ENCODE data around the gene ALDOB. TPM values are rescaled to one million over a fixed set of nuclear protein-coding genes. Genes with fewer than 3 reads are reported as not detected.

The ALDOB gene
- total RNA-seq, 1 donor from 2014 or later = not detected

DNA sequence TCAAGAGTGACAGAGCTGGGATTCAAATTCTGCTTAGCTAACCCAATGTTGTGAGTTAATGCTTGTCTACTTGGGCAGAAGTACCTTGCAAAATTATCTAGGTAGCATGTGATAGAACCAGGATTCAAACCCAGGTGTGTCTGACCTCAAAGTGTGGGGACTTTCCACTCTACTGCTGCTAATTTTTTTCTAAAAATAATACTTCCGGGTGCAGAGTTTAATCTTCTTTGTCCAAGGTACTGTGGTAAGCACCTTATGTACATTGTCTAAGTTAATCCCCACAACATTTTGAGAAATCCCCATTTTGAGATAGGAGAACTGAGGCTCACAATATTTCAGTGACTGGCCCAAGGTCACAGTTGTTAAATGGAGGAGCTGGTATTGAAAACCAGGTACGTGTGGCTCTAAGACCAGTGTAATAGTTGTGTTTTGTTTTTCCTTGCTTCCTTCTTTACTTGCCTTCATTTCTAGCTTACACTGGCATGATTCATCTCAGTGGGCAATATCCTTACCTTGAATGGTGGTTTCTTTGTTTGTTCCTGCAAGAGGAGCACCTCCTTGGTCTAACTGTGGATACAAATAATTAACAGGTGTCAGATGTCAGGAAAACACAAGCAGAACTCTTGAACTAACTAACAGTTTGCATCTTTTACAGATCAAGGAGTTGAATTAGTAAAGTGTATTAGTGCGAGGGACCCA, 7.5 kb downstream of the ALDOB start:
- intact Hi-C loops (cut with micrococcal nuclease) = no loop called here

DNA sequence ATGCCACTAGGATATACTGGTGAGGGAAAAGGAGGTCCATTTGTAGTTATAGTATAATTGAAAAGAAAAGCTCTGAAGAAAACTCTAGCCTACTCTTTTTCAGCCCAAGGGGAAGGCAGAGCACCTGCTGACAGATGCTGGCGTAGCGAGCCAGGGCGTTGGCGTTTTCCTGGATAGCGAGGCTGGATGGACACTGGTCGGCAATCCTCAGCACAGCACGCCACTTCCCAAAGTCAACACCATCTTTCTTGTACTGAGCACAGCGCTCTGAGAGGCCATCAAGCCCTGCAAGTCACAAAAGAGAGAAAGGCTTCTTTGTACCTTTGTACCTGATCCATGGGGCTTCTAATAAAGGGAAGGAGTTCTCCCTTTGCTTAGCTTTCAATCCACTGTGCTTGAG, 8.2 kb downstream of the ALDOB start:
- intact Hi-C loops (cut with micrococcal nuclease) = no loop called here

DNA sequence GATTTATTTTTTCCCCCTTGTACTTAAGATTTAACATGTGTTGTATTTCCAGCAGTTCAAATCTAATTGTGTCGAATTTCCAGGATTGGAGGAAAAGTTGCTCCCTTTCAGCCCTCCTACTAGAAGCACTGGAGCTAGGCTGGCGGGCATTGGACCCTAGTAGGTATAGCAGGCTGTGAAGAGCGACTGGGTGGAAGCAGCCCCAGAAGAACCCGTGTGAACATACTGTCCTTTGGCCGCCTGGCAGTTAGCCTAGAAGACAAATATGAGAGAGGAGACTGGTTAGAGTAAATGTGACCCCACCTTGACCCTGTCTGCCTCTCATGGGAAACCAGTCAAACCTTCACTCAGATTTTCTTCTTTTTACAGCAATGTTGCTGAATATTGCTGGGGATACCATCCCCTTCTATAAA, 13.9 kb downstream of the ALDOB start:
- intact Hi-C loops (cut with micrococcal nuclease) = no loop called here

DNA sequence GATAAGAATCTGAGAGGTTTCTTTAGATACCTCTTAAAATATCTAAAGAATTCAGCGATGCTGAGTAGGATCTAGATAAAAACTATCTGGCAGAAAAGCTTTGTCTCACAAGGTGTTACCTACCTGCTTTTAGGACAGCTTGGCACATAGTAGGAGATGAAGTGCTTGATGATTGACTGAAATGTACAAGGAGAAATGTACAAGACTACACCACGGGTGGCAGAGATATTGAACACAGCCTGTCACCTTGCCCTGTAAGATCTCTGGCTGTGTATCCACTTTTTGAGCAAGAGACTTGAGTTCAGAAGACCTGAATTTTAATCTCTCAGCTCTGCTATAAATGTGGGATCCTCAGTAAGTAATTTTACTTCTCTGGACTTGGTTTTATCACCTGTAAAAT, 15.7 kb downstream of the ALDOB start:
- intact Hi-C loops (cut with micrococcal nuclease) = no loop called here

DNA sequence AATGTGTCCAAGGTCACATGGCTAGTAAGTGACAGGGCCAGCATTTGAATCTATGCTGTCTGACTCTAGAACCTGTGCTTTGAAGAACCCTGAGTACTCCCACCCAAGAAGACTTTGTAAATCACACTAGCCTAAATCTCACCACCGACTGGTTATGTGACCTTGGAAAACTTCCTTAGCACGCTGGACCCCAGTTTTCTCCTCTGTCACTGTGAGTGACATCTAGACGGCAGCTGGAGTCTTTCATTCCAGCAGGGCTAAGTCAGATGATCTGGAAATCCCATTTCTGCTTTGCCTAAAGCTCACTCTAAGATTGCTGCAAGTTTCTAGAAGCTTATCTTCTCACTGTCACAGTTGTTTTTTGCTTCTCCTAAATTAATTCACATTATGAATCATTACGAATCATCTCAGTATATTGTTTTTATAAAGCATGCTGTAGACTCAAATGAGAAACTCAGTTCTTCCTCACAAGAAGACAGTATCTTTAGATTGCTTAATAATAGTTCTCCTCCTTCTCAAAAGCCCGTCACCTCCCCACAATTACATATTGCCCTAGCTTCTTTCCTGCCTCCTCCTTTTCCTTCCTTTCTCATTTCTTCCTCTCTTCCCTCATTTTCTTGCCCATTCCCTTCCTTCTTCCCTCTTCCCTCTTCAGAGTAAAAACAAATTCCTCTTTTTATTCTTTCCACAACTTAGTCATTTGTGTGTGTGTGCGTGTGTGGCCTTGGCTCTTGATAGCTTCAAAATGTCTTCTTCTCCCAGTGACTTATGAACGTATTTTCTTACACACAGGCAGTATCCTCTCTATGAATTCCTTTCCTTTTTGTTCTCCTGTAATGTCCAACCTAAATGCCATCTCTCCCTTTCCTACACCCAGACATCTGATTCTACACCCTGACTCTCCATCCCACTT, 16.8 kb downstream of the ALDOB start:
- intact Hi-C loops (cut with micrococcal nuclease) = no loop called here

DNA sequence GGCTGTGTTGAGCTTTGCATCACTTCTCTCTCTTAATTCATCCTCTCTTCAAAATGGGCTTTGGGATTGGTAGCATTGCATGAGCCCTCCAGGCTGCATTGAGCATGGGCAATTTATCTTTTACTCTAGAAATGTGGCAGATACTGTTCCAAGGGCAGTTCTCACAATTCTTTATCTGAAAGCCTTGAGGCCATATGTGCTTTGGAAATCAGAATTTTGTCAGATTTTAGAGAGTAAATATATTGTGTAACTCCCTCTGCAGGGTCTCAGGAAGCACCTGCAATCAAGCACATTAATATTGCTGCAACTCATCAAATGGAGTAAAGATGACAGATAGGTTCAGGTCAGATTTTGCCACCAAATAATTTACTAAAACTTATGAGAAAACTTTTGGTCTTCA, 17.6 kb downstream of the ALDOB start:
- intact Hi-C loops (cut with micrococcal nuclease) = no loop called here

DNA sequence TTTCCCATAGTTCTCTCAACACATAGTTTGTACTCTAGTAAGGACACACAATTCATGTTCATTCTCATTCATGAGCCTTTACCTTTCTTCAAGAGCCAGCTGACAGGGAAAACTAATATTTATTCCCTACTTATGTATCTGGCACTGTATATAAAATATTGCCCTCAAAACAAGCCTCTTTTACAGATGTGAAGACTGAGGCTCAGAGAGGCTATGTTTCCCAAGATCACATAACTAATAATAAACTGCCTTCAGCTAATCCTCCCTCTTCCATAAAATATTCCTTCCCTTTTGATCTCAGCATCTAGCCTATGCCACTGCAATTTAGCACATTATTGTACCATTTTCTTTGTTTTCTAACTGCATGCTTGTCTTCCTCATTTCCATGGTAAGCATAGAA, 18.2 kb downstream of the ALDOB start:
- intact Hi-C loops (cut with micrococcal nuclease) = no loop called here

DNA sequence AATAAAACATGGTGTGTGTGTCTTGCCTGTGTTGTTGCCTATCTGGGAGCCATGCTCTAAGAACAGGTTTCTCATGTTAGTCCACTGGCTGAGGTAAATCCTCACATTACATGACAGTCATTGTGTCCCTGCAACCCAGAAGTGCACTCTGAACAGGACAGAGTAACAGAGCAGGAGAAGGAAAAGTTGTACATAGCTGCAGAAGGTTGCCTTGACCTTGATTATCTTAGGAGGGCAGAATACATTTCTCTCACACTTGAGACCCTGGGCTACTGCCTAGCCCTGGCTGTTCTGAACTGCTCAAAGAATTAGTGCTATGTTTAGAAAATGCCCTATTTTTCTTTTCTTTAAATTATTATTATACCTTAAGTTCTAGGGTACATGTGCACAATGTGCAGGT, 20.0 kb downstream of the ALDOB start:
- intact Hi-C loops (cut with micrococcal nuclease) = no loop called here

DNA sequence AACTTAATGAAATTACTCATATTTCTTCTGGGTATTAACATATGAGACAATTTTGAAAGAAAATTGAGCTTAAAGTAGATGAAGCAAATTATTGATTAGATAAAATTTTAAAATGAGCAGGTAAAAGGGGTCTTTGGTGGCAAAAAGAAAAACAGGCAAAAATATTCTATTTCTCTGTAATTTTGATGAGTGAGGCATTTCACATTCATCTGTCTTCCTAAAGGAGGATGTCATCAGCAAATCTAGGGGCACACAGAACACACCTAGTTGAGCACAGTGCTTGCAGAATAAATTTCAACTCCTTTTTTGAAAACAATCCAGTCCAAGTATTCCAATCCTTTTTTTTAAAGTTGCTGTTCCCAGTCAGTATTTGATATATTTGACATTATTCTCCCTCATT, 20.7 kb downstream of the ALDOB start:
- intact Hi-C loops (cut with micrococcal nuclease) = no loop called here

DNA sequence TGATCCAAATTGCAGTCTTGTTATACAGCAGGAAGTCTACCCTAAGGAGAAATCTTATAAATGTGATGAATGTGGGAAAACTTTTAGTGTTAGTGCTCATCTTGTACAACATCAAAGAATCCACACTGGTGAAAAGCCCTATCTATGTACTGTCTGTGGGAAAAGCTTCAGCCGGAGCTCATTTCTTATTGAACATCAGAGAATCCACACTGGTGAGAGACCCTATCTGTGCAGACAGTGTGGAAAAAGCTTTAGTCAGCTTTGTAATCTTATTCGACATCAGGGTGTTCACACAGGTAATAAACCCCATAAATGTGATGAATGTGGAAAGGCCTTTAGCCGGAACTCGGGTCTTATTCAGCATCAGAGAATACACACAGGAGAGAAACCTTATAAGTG, 26.5 kb downstream of the ALDOB start:
- intact Hi-C loops (cut with micrococcal nuclease) = no loop called here

DNA sequence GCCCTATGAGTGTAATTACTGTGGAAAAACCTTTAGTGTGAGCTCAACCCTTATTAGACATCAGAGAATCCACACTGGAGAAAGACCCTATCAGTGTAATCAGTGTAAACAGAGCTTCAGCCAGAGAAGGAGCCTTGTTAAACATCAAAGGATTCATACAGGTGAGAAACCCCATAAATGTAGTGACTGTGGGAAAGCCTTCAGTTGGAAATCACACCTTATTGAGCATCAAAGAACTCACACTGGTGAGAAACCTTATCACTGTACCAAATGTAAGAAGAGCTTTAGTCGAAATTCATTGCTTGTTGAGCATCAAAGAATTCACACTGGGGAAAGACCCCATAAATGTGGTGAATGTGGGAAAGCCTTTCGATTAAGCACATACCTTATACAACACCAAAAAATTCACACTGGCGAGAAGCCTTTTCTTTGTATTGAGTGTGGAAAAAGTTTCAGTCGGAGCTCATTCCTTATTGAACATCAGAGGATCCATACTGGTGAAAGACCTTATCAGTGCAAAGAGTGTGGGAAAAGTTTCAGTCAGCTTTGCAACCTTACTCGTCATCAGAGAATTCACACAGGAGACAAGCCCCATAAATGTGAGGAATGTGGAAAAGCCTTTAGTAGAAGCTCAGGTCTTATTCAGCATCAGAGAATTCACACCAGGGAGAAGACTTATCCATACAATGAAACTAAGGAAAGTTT, 27.0 kb downstream of the ALDOB start:
- intact Hi-C loops (cut with micrococcal nuclease) = no loop called here

DNA sequence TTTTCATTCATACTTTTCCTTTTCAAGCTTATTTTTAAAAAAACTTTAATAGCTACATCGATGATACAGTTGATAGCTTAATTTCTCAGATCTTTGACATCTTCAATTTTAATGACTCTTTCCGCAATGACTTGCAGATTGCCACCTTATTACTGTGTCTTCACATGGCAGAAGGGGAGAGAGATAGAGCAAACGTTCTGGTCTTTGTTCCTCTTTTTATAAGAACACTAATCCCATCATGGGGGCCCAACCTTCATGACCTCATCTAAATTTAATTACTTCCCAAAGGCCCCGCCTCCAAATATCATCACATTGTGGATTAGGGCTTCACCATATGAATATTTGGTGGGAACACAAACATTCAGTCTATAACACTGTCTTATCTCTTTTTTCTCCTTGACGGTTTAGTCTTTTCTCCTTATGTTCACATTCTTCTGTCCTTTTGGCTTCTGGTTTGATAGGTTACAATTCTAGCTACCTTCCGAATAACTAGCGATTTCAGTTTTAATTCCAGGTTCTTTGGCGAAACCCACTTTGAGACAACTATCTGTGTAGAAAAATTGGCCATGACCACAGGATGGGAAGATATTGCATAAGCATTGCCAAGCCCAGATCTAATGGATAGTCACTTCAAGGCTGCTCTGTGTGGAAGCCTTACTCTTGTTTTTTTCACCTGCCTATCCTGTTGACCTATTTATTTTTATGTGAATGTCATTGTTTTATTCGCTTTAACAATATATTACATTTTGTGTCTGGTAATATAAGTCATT, 31.9 kb downstream of the ALDOB start:
- intact Hi-C loops (cut with micrococcal nuclease) = no loop called here

DNA sequence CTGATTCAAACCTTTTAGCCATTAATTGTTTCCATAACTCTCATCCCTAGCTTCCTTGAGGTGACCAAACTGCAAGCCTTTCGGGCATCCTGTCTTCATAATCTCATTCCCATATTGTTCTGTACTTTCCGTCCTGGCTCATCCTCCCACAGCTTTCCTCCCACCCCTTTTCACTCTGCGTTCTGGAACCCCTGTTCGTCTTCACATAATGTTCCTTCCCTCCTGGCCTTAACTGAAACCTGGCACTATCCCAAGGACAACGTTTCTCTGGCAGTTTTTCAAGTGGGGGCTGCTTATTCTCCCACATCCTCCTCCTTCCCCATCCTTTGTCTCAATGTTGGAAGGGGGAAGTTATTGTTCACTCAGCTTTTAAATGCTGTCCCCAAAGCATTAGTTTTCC, 35.5 kb downstream of the ALDOB start:
- intact Hi-C loops (cut with micrococcal nuclease) = no loop called here

DNA sequence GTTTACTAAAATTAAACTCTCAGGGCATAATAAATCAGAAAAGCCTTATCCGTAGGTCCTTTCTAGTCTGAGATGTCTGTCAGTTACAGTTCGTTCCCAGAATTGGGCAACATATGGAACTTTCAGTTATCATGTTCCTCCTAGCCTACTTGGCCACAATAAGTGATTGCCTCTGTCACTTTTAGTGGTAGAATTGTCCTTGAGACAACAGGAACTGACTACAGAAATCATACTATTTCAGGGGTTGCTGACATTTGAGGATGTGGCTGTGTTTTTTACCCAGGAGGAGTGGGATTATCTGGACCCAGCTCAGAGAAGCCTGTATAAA, 36.0 kb downstream of the ALDOB start:
- intact Hi-C loops (cut with micrococcal nuclease) = loop anchor here (1.0 to 5.0 kb wide), 4 partner anchors 131 to 1577 kb away; partner anchors contain the start of genes NR4A3 and TEX10

DNA sequence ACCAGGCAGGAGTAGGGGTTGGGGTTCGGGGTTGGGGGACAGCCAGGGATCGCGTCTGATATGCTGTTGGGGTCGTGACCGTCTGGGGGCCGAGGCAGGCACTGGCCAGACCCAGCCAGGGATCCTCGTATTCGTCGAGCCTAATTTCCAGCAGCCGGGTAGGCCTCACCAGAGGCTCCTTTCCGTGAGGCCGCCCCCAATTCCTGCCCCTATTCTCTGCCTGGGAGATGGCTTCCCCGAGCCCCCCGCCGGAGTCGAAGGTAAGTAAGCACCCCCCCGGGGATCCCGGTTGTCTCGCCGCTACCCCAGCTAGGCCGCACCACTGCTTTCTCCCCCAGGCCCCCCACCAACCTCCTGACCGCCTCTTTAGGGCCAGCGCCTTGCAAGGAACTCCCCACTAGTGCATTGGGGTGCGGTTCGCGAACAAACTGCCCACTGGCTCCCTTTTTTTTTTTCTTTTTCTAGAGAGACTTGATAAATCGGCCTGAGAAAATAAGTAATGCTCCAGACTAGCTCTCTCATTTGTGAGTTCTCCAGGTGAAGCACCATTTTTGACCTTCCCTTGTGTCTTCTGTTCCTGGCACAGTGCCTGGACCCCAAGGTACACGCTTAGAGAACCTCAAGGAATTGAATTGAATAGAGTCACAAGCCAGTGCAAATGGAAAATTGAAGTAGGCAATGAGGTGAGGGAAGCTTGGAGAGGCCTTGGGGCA, 36.5 kb downstream of the ALDOB start:
- intact Hi-C loops (cut with micrococcal nuclease) = loop anchor here (1.0 to 5.0 kb wide), 6 partner anchors 50 to 1577 kb away; partner anchors contain the start of genes NR4A3, RNF20 and TEX10

DNA sequence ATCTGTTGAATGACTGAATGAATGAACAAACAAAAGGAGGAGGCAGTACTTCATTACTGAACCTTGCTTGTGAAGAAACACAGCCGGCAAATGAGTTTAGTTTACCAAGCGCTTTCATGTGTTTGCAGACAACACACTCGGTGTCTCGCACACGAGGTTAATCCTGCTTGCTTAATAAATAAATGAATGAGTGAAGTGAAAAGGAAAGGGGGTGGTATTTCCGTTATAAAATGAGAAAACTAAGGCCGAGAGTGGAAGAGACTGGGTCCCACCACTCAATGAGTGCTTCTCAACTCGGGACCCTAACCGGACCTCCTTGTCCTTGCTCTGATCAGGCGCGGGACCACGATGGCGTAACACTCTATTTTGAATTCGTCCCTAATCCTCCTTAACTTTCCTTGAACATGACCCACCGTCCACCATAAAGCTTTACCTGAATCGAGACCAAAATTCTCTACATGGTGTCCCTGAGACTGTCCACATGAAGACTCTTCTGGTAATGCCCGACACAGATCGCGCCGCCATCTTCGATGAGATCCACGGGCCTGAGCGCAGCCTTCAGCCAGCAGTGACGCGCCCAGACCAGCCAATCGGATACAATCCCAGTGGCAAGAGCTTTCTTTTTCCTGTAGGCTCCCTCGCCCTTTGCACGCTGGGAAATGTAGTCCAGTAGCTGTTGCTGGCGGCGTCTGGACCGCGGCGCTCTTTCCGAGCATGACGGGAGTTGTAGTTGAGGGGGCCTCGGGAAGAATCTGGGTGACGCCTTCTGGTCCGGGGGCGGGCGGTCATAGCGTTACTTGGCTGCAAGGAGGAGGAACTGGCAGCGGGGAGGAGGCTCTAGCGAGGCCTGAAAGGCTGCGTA, 37.3 kb downstream of the ALDOB start, which contains the start of the genes MRPL50 and ZNF189:
TSS of gene MRPL50 (minus strand) at position 551 of the 862 bp plus-strand sequence. CDS start at position 525, 26 bp downstream.
TSS of gene ZNF189 (plus strand) at position 784 of the 862 bp plus-strand sequence. CDS start 306 bp downstream, outside the sequence.
- intact Hi-C loops (cut with micrococcal nuclease) = loop anchor here (1.0 to 5.0 kb wide), 5 partner anchors 51 to 1576 kb away; partner anchors contain the start of genes NR4A3, RNF20 and TEX10

DNA sequence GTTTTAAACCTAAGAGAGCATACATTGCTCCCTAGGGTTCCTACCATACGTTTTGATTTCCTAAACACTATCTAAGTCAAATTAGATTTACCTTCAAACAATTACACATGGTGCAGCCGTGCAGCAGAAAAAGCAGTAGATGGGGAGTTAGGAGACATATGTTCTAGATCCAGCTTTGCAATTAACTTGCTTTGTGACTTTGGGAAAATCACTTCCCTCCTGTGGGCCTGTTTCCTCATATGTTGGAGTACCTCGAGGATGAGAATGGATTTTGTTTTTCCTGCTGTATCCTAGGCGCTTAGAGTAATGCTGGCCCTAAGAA, 37.9 kb downstream of the ALDOB start:
- intact Hi-C loops (cut with micrococcal nuclease) = loop anchor here (1.0 to 5.0 kb wide), 5 partner anchors 52 to 1575 kb away; partner anchors contain the start of genes NR4A3, RNF20 and TEX10

DNA sequence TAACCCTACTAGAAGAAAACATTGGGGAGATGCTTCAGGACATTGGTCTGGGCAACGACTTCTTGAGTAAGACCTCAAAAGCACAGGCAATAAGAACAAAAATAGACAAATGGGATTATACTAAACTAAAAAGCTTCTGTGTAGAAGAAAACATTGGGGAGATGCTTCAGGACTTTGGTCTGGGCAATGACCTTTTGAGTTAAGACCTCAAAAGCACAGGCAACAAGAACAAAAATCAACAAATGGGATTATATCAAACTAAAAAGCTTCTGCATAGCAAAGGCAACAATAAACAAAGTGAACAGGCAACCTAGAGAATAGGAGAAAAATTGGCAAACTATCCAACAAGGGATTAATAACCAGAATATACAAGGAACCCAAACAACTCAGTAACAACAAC, 40.9 kb downstream of the ALDOB start:
- intact Hi-C loops (cut with micrococcal nuclease) = loop anchor here (5.0 kb wide), 2 partner anchors 982 to 1572 kb away; partner anchors contain the start of gene NR4A3

DNA sequence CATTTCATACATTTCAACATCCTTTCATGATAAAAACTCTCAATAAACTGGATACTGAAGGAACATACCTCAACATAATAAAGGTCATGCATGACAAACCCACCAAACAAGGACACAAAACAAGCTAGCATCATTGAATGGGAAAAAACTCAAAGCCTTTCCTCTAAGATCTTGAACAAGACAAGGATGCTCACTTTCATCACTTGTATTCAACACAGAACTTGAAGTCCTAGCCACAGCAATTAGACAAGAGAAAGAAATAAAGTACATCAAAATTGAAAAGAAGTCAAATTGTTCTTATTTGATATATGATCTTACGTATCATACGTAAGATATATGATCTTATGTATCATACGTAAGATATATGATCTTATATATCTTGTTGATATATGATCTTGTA, 42.4 kb downstream of the ALDOB start:
- intact Hi-C loops (cut with micrococcal nuclease) = no loop called here

All from T-helper 2 cell treated with Interferon-gamma antibody and Interleukin-4, amounts not matched to agents 100 ng/mL and 5 ng/mL, for 36 hours (primary cell).